Psoas muscle (tissue), 8 donors: ENCODE results near the gene FOXP1. TPM values are rescaled to one million over a fixed set of nuclear protein-coding genes. Genes with fewer than 3 reads are reported as not detected.

Experiments
- ATAC-seq, 4 donors: fragments of 200-7000 bp; cut with Tn5 transposase; one replicate each; pipeline ENCODE4 v1.9.1; 2020; ENCODE audit warnings: moderate library complexity in 3 of 4, mild to moderate bottlenecking in 2 of 4
- DNase-seq, 2 donors: peaks; one replicate each; pipeline ENCODE4 v3.0.0-alpha.2; 2020
- H3K27ac ChIP-seq: fragments of 200-600 bp; one replicate; pipeline ENCODE4 v1.8.0; 2022
- H3K27me3 ChIP-seq, 3 donors: fragments of 200-600 bp in 1 of 3; one replicate each; pipeline versions ENCODE4 v1.6.1 to v1.8.0; 2013 to 2022; ENCODE audit warnings: low read length in 2 of 3, mild to moderate bottlenecking in 2 of 3, moderate library complexity in 1 of 3; ENCODE audit not compliant: insufficient read depth in 3 of 3
- H3K36me3 ChIP-seq, 2 donors: fragments of 200-600 bp in 1 of 2; one replicate each; pipeline versions ENCODE4 v1.6.1 to v1.8.0; 2013 to 2022; ENCODE audit warnings: low read depth in 1 of 2, mild to moderate bottlenecking in 1 of 2, moderate library complexity in 1 of 2; ENCODE audit not compliant: insufficient read depth in 1 of 2
- H3K4me1 ChIP-seq: fragments of 200-600 bp; one replicate; pipeline ENCODE4 v1.8.0; 2022
- H3K4me3 ChIP-seq: fragments of 200-600 bp; one replicate; pipeline ENCODE4 v1.8.0; 2022; ENCODE audit warnings: mild to moderate bottlenecking
- H3K9me3 ChIP-seq: fragments of 200-600 bp; one replicate; pipeline ENCODE4 v1.8.0; 2022
- CTCF ChIP-seq: fragments of 200-600 bp; IDR thresholded peaks from one replicate; pipeline ENCODE4 v1.8.0; 2022; ENCODE audit warnings: antibody characterized with exemption
- WGBS, 3 donors: extraction: QIAGEN DNeasy Blood & Tissue Kit; methylation state at CpG; one replicate each; pipeline versions ENCODE4 v1.1.6 to v1.1.7; 2013; 5-methylcytosine and 5-hydroxymethylcytosine counted together
- intact Hi-C, 2 donors: fragments of 100-400 bp; cut with DNase I; formaldehyde crosslinking; loops; one replicate each; pipeline versions ENCODE4 v1.11.0 to v1.14.2; 2022
- polyA plus RNA-seq, 3 donors: library from polyadenylated mRNA; stranded (reverse); fragments of 200-250 nt; gene quantifications; one replicate each; pipeline ENCODE4 v1.2.3, GENCODE V29; 2013
- total RNA-seq, 4 donors: library from RNA; stranded (reverse); fragmentation: NEBNext Ultra II Directional in 2 of 4; extraction: Animal tissue kit (Norgen Biotek cat#: 25700) in 2 of 4; gene quantifications; one replicate each; pipeline versions ENCODE4 v1.2.1 to v1.2.4, GENCODE V29; 2021 to 2023
- donor health status: healthy with polysubstance abuse.
- donor health status: DM: no; HTN: no; CAD: no; lungs with moderate emphysema.
- donor health status: Bipolar disorder and iron deficiency.
- donor health status: healthy.
- donor health status: DM: yes; HTN: yes; CAD: no.
- donor health status: DM: no; HTN: no; CAD: no.
- donor health status: DM: no; HTN: no; CAD: no.
- donor health status: DM: yes; HTN: yes; CAD: no.

FOXP1 gene
- total and polyA plus RNA-seq, 7 donors = 2.6 to 26.4 (median 15.4) TPM

DNA sequence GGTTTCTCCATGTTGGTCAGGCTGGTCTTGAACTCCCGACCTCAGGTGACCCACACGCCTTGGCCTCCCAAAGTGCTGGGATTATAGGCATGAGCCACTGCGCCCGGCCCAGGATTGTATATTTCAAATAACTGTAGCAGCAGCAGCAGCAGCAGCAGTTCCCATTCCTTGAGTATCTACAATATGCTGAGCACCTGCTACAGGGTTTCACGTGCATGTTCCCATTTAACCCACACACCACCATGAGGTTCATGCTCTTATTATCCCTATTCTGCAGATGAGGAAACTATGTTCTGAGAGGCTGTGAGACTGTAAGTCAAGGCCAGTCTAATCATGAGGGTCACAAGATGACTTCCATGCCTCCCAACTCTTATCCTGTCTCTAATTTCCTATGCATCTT is 30.9 kb upstream of the FOXP1 start:
- DNase-seq (no peak), ATAC-seq (no peak)
- Histone ChIP-seq H3K36me3 (no peaks in the 10 kb centered on the region), H3K4me3 (no peak overlapping the region), H3K4me1 (no peaks in the 10 kb centered on the region), H3K27me3 (no peaks in the 10 kb centered on the region), H3K27ac (no peak overlapping the region), H3K9me3 (no peaks in the 10 kb centered on the region)
- TF ChIP-seq CTCF = no peak
- intact Hi-C loops = no loop called here
- 81 to 85% (median 82%) methylated on average over 5 of the region's 5 CpGs for WGBS, 3 donors

DNA sequence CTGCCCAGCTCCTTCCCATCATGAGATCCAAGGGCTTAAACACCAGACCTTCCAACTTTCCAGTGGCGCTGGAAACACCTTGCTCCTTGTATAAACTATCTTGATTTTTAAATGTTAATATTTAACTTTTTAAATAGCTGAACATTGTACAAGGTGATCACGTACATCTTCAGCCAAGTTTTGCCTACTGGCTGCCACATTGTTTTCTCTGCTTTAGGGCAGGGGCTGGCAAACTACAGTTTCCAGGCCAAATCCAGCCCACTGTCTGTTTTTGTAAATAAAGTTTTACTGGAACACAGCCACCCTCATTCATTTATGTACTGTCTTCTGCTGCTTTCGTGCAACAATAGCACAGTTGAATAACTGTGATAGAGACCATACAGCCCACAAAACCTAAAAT is 27.6 kb upstream of the FOXP1 start:
- H3K27ac ChIP-seq = no peak overlapping the region
- H3K36me3 ChIP-seq = no peaks in the 10 kb centered on the region
- H3K4me1 ChIP-seq = no peaks in the 10 kb centered on the region
- no peaks in the 10 kb centered on the region for H3K9me3 ChIP-seq
- no peak for DNase-seq
- no peak for TF ChIP-seq CTCF
- WGBS, 3 donors = 91 to 95% (median 93%) methylated on average over 3 of the region's 3 CpGs
- ATAC-seq = no peak
- H3K4me3 ChIP-seq = no peak overlapping the region
- intact Hi-C loops = no loop called here
- no peaks in the 10 kb centered on the region for H3K27me3 ChIP-seq

DNA sequence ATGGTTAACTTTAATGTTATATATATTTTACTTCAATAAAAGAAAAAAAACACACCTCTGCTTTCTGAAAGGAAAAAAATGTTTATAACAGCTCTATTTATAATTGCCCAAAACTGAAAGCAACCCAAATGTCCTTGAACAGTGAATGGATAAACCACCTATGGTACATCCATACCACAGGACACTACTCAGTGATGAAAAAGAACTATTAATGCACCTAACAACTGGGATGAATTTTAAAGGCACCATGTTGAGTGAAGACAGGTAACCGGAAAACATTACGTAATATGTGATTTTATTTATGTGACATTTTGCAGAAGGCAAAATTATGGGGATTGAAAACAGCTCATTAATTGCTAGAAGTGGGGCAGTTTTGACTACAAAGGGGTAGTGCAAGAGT is 23.8 kb upstream of the FOXP1 start:
- no peak overlapping the region for H3K27ac ChIP-seq
- DNase-seq (no peak), ATAC-seq (no peak)
- H3K27me3 ChIP-seq = no peaks in the 10 kb centered on the region
- H3K4me1 ChIP-seq = no peaks in the 10 kb centered on the region
- no peaks in the 10 kb centered on the region for H3K36me3 ChIP-seq
- H3K9me3 ChIP-seq = no peaks in the 10 kb centered on the region
- 95 to 99% (median 97%) methylated on average over 2 of the region's 2 CpGs for WGBS, 3 donors
- TF ChIP-seq CTCF = no peak
- intact Hi-C loops = no loop called here
- H3K4me3 ChIP-seq = no peak overlapping the region

GRCh38 chr3:71606582-71606981 is 23.1 kb upstream of the FOXP1 start:
- no peaks in the 10 kb centered on the region for H3K27me3 ChIP-seq
- no peak overlapping the region for H3K4me3 ChIP-seq
- ATAC-seq (no peak), DNase-seq (no peak)
- no peak for TF ChIP-seq CTCF
- H3K36me3 ChIP-seq = no peaks in the 10 kb centered on the region
- no peaks in the 10 kb centered on the region for H3K9me3 ChIP-seq
- H3K27ac ChIP-seq = no peak overlapping the region
- WGBS, 3 donors = 72 to 81% (median 74%) methylated on average over 5 of the region's 5 CpGs
- intact Hi-C loops = no loop called here
- no peaks in the 10 kb centered on the region for H3K4me1 ChIP-seq

- Histone ChIP-seq H3K36me3 (no peaks in the 10 kb centered on the region), H3K4me3 (no peak overlapping the region), H3K4me1 (no peaks in the 10 kb centered on the region), H3K27me3 (no peaks in the 10 kb centered on the region), H3K27ac (no peak overlapping the region), H3K9me3 (no peaks in the 10 kb centered on the region)
- ATAC-seq = no peak
- no peak for TF ChIP-seq CTCF
- intact Hi-C loops = no loop called here
- DNase-seq = no peak
- 58 to 67% (median 66%) methylated on average over 2 of the region's 2 CpGs for WGBS, 3 donors
Observed at GRCh38 chr3:71602256-71602655, 18.7 kb upstream of the FOXP1 start.
